Stomach (tissue), 9 donors: ENCODE results near the gene ULK4. TPM values are rescaled to one million over a fixed set of nuclear protein-coding genes. Genes with fewer than 3 reads are reported as not detected.

Source experiments
- DNase-seq, 2 donors: peaks; one replicate each; pipeline versions ENCODE4 v3.0.0 to v3.0.0-alpha.2; 2013 to 2019
- H3K27ac ChIP-seq, 5 donors: fragments of 200-600 bp in 4 of 5; sonication (generic) in 4 of 5; one replicate each; pipeline ENCODE4 v1.5.1; 2013 to 2019; ENCODE audit warnings: mild to moderate bottlenecking in 1 of 5, moderate library complexity in 1 of 5
- H3K27me3 ChIP-seq, 3 donors: fragments of 200-600 bp; sonication (generic); one replicate each; pipeline ENCODE4 v1.5.1; 2017 to 2019; ENCODE audit warnings: mixed run types in 1 of 3
- H3K36me3 ChIP-seq, 4 donors: fragments of 200-600 bp; sonication (generic); 1 replicate in 3 of 4; 2 replicates in 1 of 4; pipeline ENCODE4 v1.5.1; 2016 to 2019
- H3K4me1 ChIP-seq, 4 donors: fragments of 200-600 bp; sonication (generic); one replicate each; pipeline ENCODE4 v1.5.1; 2016 to 2019
- H3K4me3 ChIP-seq, 4 donors: fragments of 200-600 bp; sonication (generic) in 3 of 4; one replicate each; pipeline ENCODE4 v1.5.1; 2016 to 2019; ENCODE audit warnings: mild to moderate bottlenecking in 1 of 4
- H3K9me3 ChIP-seq, 4 donors: fragments of 200-600 bp; sonication (generic); one replicate each; pipeline ENCODE4 v1.5.1; 2016 to 2019
- CTCF ChIP-seq, 7 experiments: fragments of 450-650 bp in 4 of 7; fragments of 200-600 bp in 3 of 7; sonication (generic) in 3 of 7; IDR thresholded peaks; one replicate each; pipeline ENCODE4 v1.5.1; 2016 to 2019; ENCODE audit warnings: antibody characterized with exemption in 7 of 7, control low read depth in 2 of 7, mild to moderate bottlenecking in 1 of 7
- EP300 ChIP-seq: sonication (generic); formaldehyde crosslinking; IDR thresholded peaks from one replicate; pipeline ENCODE4 v1.6.1; 2017; ENCODE audit warnings: antibody characterized with exemption
- POLR2A ChIP-seq, 4 donors: fragments of 450-650 bp; IDR thresholded peaks; one replicate each; pipeline ENCODE4 v1.6.1; 2016; ENCODE audit warnings: antibody characterized with exemption in 4 of 4, control low read depth in 2 of 4, mild to moderate bottlenecking in 1 of 4, moderate library complexity in 1 of 4
- POLR2AphosphoS5 ChIP-seq, 3 donors: sonication (generic); formaldehyde crosslinking; IDR thresholded peaks; one replicate each; pipeline ENCODE4 v1.6.1; 2016; ENCODE audit warnings: antibody characterized with exemption in 3 of 3
- WGBS, 5 donors: extraction: QIAGEN DNeasy Blood & Tissue Kit in 3 of 5; methylation state at CpG; one replicate each; pipeline versions ENCODE4 v1.1.5 to v1.1.7; 2013 to 2018; 5-methylcytosine and 5-hydroxymethylcytosine counted together
- intact Hi-C: fragments of 100-400 bp; cut with DNase I; formaldehyde crosslinking; loops from one replicate; pipeline ENCODE4 v1.15.1; 2023; ENCODE audit warnings: low total_unique reads
- polyA plus RNA-seq, 3 donors: library from polyadenylated mRNA; stranded (reverse); fragments of 200-250 nt; gene quantifications; one replicate each; pipeline ENCODE4 v1.2.3, GENCODE V29; 2013
- total RNA-seq, 5 donors: library from RNA; depleted of rRNA; stranded (reverse); fragments of >200 nt; gene quantifications; one replicate each; pipeline versions ENCODE4 v1.1.0 to v1.2.3, GENCODE V29; 2014 to 2016
- donor health status: healthy with polysubstance abuse.
- donor health status: Bipolar disorder and iron deficiency.
- donor health status: healthy.

ULK4 gene
- total and polyA plus RNA-seq, 8 donors = 1.6 to 150 (median 7.4) TPM

- Histone ChIP-seq H3K27ac (no peak overlapping the region), H3K27me3 (no peaks in the 10 kb centered on the region), H3K4me1 (peaks cover 0 to 13% (median 5%) of the 10 kb centered on the region in 4 donors), H3K9me3 (peaks cover 0 to 21% (median 5%) of the 10 kb centered on the region in 4 donors), H3K36me3 (no peaks in the 10 kb centered on the region), H3K4me3 (no peak overlapping the region)
- TF ChIP-seq POLR2AphosphoS5 (IDR thresholded peaks at IDR 0.05) = peak in 1 of 3 donors; percentile 45
- TF ChIP-seq CTCF (IDR thresholded peaks at IDR 0.05) = no peak
- no peak for TF ChIP-seq EP300
- TF ChIP-seq POLR2A (IDR thresholded peaks at IDR 0.05) = no peak
- intact Hi-C loops = no loop called here
- DNase-seq = peak; percentile 5 to 63
- 21 to 35% (median 35%) methylated on average over 11 of the region's 11 CpGs for WGBS, 5 donors
Observed at GRCh38 chr3:41836360-41837134, 125.4 kb downstream of the ULK4 start.

- no peak overlapping the region for H3K4me3 ChIP-seq
- WGBS, 5 donors = 80 to 97% (median 90%) methylated on average over 3 of the region's 3 CpGs
- peaks cover 0 to 13% (median 5%) of the 10 kb centered on the region in 4 donors for H3K4me1 ChIP-seq
- no peak overlapping the region for H3K27ac ChIP-seq
- H3K36me3 ChIP-seq = no peaks in the 10 kb centered on the region
- TF ChIP-seq CTCF (IDR thresholded peaks at IDR 0.05) (no peak), POLR2A (IDR thresholded peaks at IDR 0.05) (no peak), EP300 (no peak), POLR2AphosphoS5 (IDR thresholded peaks at IDR 0.05) (no peak)
- peaks cover 0 to 6% (median 0%) of the 10 kb centered on the region in 4 donors for H3K9me3 ChIP-seq
- DNase-seq = no peak
- intact Hi-C loops = no loop called here
- H3K27me3 ChIP-seq = no peaks in the 10 kb centered on the region
Observed at GRCh38 chr3:41833628-41834027, 128.3 kb downstream of the ULK4 start.

- DNase-seq = no peak
- Histone ChIP-seq H3K27me3 (no peaks in the 10 kb centered on the region), H3K4me1 (no peaks in the 10 kb centered on the region), H3K9me3 (peaks cover 0 to 1% (median under 1%) of the 10 kb centered on the region in 4 donors), H3K4me3 (no peak overlapping the region), H3K27ac (no peak overlapping the region), H3K36me3 (no peaks in the 10 kb centered on the region)
- intact Hi-C loops = no loop called here
- 61 to 70% (median 65%) methylated on average over 3 of the region's 3 CpGs for WGBS, 5 donors
- TF ChIP-seq POLR2A (IDR thresholded peaks at IDR 0.05) = no peak
- TF ChIP-seq EP300 = no peak
- TF ChIP-seq CTCF (IDR thresholded peaks at IDR 0.05) = no peak
- no peak for TF ChIP-seq POLR2AphosphoS5 (IDR thresholded peaks at IDR 0.05)
Observed at GRCh38 chr3:41819236-41819635, 142.7 kb downstream of the ULK4 start.

- Histone ChIP-seq H3K27ac (no peak overlapping the region), H3K4me3 (no peak overlapping the region), H3K36me3 (no peaks in the 10 kb centered on the region), H3K4me1 (no peaks in the 10 kb centered on the region), H3K9me3 (no peaks in the 10 kb centered on the region), H3K27me3 (no peaks in the 10 kb centered on the region)
- intact Hi-C loops = no loop called here
- peak in 1 of 2 donors; percentile 26 for DNase-seq
- TF ChIP-seq POLR2AphosphoS5 (IDR thresholded peaks at IDR 0.05) = no peak
- TF ChIP-seq POLR2A (IDR thresholded peaks at IDR 0.05) = no peak
- no peak for TF ChIP-seq EP300
- no peak for TF ChIP-seq CTCF (IDR thresholded peaks at IDR 0.05)
- WGBS, 5 donors = 51 to 86% (median 68%) methylated on average over 5 to 8 of the region's 8 CpGs
Observed at GRCh38 chr3:41808618-41809017, 153.3 kb downstream of the ULK4 start.
